ENCODE data around the gene GP2. TPM values are rescaled to one million over a fixed set of nuclear protein-coding genes. Genes with fewer than 3 reads are reported as not detected.

The GP2 gene
- total RNA-seq, 6 experiments from 2014 or later = 0.12 TPM; not detected in 5

GRCh38 chr16:20332411-20332810 lies 5.1 kb upstream of the GP2 start:
- WGBS (ENCODE audit: insufficient coverage, low coverage, low lambda C conversion rate, missing lambda C conversion rate) = 81% methylated on average over 4 of the region's 8 CpGs
- no peak for DNase-seq
- H3K27me3 ChIP-seq = no peaks in the 10 kb centered on the region
- ATAC-seq = no peak
- no peaks in the 10 kb centered on the region for H3K36me3 ChIP-seq
- H3K4me1 ChIP-seq = no peaks in the 10 kb centered on the region
- H3K27ac ChIP-seq = no peak overlapping the region
- H3K4me3 ChIP-seq = no peak overlapping the region
- no peaks in the 10 kb centered on the region for H3K9me3 ChIP-seq
- intact Hi-C loops (cut with DNase I) = no loop called here
- TF ChIP-seq POLR2A (IDR thresholded peaks at IDR 0.05) (no peak), CTCF (IDR thresholded peaks at IDR 0.05) (no peak)

GRCh38 chr16:20331635-20332034 lies 4.3 kb upstream of the GP2 start:
- WGBS (ENCODE audit: insufficient coverage, low coverage, low lambda C conversion rate, missing lambda C conversion rate) = 37% methylated on average over 3 of the region's 5 CpGs
- H3K4me1 ChIP-seq = no peaks in the 10 kb centered on the region

GRCh38 chr16:20329392-20330138 lies 2.3 kb upstream of the GP2 start:
- H3K27ac ChIP-seq = no peak overlapping the region
- no peaks in the 10 kb centered on the region for H3K9me3 ChIP-seq
- H3K27me3 ChIP-seq = no peaks in the 10 kb centered on the region
- WGBS (ENCODE audit: insufficient coverage, low coverage, low lambda C conversion rate, missing lambda C conversion rate) = 71% methylated on average over 5 of the region's 5 CpGs
- intact Hi-C loops (cut with DNase I) = no loop called here
- H3K4me1 ChIP-seq = no peaks in the 10 kb centered on the region
- no peak for DNase-seq
- no peak for ATAC-seq
- TF ChIP-seq CTCF (IDR thresholded peaks at IDR 0.05) (no peak), POLR2A (IDR thresholded peaks at IDR 0.05) (no peak)
- H3K36me3 ChIP-seq = no peaks in the 10 kb centered on the region
- no peak overlapping the region for H3K4me3 ChIP-seq

More at GRCh38 chr16:20331635-20332034, 4.3 kb upstream of the GP2 start:
- H3K4me3 ChIP-seq = no peak overlapping the region
- H3K36me3 ChIP-seq = no peaks in the 10 kb centered on the region
- DNase-seq (no peak), ATAC-seq (no peak)
- H3K9me3 ChIP-seq = no peaks in the 10 kb centered on the region
- H3K27me3 ChIP-seq = no peaks in the 10 kb centered on the region
- intact Hi-C loops (cut with DNase I) = no loop called here
- no peak for TF ChIP-seq CTCF (IDR thresholded peaks at IDR 0.05)
- TF ChIP-seq POLR2A (IDR thresholded peaks at IDR 0.05) = no peak
- no peak overlapping the region for H3K27ac ChIP-seq

GRCh38 chr16:20326321-20326720 lies 992 bp downstream of the GP2 start:
- H3K4me1 ChIP-seq = no peaks in the 10 kb centered on the region
- intact Hi-C loops (cut with DNase I) = no loop called here
- H3K27ac ChIP-seq = no peak overlapping the region
- no peaks in the 10 kb centered on the region for H3K9me3 ChIP-seq
- no peaks in the 10 kb centered on the region for H3K27me3 ChIP-seq
- ATAC-seq (no peak), DNase-seq (no peak)
- H3K4me3 ChIP-seq = no peak overlapping the region
- H3K36me3 ChIP-seq = no peaks in the 10 kb centered on the region
- 60% methylated on average over 3 of the region's 3 CpGs for WGBS (ENCODE audit: insufficient coverage, low coverage, low lambda C conversion rate, missing lambda C conversion rate)
- TF ChIP-seq POLR2A (IDR thresholded peaks at IDR 0.05) (no peak), CTCF (IDR thresholded peaks at IDR 0.05) (no peak)

Measured in right lobe of liver (tissue), 6 donors.